NCI-H187 (cell line): ENCODE results near the gene PEMT.

Source experiments
- DNase-seq, 2 experiments: peaks; one replicate each; lab custom pipeline; 2025; lab: John Stamatoyannopoulos, UW

The PEMT gene

GRCh38 chr17:17570798-17571716 lies 20.5 kb downstream of the PEMT start:
- no peak for DNase-seq

- no peak for DNase-seq
These were observed 21.2 kb downstream of the PEMT start for GRCh38 chr17:17570140-17570797.

GRCh38 chr17:17569691-17570090 lies 21.8 kb downstream of the PEMT start:
- no peak for DNase-seq

GRCh38 chr17:17568772-17569195 lies 22.7 kb downstream of the PEMT start:
- peak in 1 of 2 experiments; percentile 5 for DNase-seq

GRCh38 chr17:17567631-17568030 lies 23.9 kb downstream of the PEMT start:
- DNase-seq = no peak

GRCh38 chr17:17566896-17567513 lies 24.5 kb downstream of the PEMT start:
- no peak for DNase-seq

GRCh38 chr17:17565471-17566339 lies 25.8 kb downstream of the PEMT start:
- DNase-seq = peak in 1 of 2 experiments; percentile 3

- DNase-seq = no peak
These were observed 26.6 kb downstream of the PEMT start for GRCh38 chr17:17564896-17565295.

- no peak for DNase-seq
These were observed 27.2 kb downstream of the PEMT start for GRCh38 chr17:17564323-17564722.

- no peak for DNase-seq
These were observed 28.0 kb downstream of the PEMT start for GRCh38 chr17:17563530-17563929.

GRCh38 chr17:17562146-17562511 lies 29.4 kb downstream of the PEMT start:
- no peak for DNase-seq

GRCh38 chr17:17561408-17562145 lies 29.9 kb downstream of the PEMT start:
- DNase-seq = peak; percentile 24 to 50

- DNase-seq = no peak
These were observed 30.5 kb downstream of the PEMT start for GRCh38 chr17:17560975-17561374.

- no peak for DNase-seq
These were observed 31.3 kb downstream of the PEMT start for GRCh38 chr17:17560167-17560566.

GRCh38 chr17:17559164-17559563 lies 32.3 kb downstream of the PEMT start:
- DNase-seq = no peak

- DNase-seq = no peak
These were observed 33.1 kb downstream of the PEMT start for GRCh38 chr17:17558431-17558830.

- no peak for DNase-seq
These were observed 33.7 kb downstream of the PEMT start for GRCh38 chr17:17557796-17558195.

- DNase-seq = no peak
These were observed 34.8 kb downstream of the PEMT start for GRCh38 chr17:17556671-17557070.

GRCh38 chr17:17555906-17556305 lies 35.6 kb downstream of the PEMT start:
- no peak for DNase-seq

GRCh38 chr17:17555151-17555550 lies 36.4 kb downstream of the PEMT start:
- DNase-seq = no peak

GRCh38 chr17:17554266-17554665 lies 37.2 kb downstream of the PEMT start:
- DNase-seq = no peak
